ENCODE data around the gene E2F6.

Gene E2F6

GRCh38 chr2:11465485-11466306, at the start of gene E2F6:
Gene E2F6 (minus strand): TSS chr2:11466161. CDS start chr2:11465879, 282 bp downstream.
- DNase-seq = peak; percentile 97

GRCh38 chr2:11515490-11515981, 49.6 kb upstream of the E2F6 start:
- peak; percentile 80 for DNase-seq

- no peak for DNase-seq
These were observed 48.9 kb upstream of the E2F6 start for GRCh38 chr2:11514904-11515303.

DNA sequence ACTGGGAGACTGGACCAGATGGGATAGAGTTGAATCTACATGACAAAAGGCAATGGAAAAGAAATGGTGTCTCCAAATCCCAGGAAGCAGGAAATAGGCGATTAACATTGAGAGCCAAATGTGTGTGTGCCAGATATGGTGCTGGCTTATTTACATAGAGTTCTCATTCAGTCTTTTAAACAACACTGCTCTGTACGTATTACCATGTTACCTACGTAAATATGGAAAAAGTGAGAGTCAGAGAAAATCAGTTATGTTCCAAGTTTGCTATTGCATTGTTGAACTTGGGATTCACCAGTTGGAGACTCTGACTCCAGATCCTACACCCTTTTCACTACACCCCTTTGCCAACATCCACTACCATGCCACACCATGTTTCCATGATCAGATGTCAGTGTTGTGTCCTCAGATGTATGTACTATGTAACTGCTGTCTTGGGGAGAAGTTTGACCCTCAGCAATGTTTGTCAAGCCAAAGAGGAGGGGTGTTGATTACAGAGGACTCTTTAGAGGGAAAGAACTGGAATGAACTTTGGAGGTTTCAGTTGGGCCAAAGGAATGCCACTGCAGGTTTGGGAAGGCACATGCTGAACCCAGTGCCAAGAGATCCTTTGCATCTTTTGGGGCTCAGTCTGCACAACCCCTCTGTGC, 48.2 kb upstream of the E2F6 start:
- no peak for DNase-seq

- no peak for DNase-seq
These were observed 47.4 kb upstream of the E2F6 start for GRCh38 chr2:11513319-11513718.

- DNase-seq = no peak
These were observed 46.5 kb upstream of the E2F6 start for GRCh38 chr2:11512431-11512830.

GRCh38 chr2:11509657-11510360, 43.8 kb upstream of the E2F6 start:
- no peak for DNase-seq

- DNase-seq = no peak
These were observed 42.3 kb upstream of the E2F6 start for GRCh38 chr2:11508279-11508678.

DNA sequence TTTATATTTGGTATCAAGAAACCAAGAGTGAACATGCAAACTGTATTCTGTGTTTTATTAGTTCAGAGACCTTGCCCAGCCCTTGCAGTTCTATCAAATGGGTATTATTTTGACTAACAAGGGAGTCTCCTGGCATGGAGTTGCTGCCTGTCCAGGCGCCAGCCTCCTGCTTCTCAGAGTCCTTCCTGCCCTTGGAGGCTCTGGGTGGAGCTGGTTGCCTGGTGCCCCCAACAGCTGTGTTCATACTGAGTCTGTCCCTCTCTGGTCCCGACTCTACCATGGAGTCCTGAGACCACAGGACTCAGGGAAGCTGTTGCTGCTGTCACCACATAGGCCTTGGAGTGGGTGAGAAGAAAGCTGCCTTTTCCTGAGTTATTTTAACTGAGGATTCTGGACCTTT, 41.6 kb upstream of the E2F6 start:
- no peak for DNase-seq

DNA sequence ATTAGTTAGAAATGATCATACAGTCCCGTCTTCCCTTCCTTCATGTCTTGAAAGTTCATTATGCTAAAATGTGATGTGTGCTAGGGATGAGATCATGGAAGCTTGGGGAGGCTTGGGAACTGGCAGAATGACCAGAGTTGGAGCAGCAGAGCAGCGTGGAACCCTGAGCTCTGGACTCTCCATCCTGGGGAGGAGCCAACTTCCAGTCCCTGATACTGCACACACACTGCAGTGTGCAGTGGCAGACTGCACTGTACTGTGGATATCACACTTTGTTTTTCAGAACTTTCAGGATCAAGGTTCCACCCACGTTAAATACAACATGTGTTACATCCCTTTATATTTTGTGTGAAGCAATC, 40.6 kb upstream of the E2F6 start:
- DNase-seq = no peak

GRCh38 chr2:11505652-11506610, 40.0 kb upstream of the E2F6 start:
- DNase-seq = no peak

DNA sequence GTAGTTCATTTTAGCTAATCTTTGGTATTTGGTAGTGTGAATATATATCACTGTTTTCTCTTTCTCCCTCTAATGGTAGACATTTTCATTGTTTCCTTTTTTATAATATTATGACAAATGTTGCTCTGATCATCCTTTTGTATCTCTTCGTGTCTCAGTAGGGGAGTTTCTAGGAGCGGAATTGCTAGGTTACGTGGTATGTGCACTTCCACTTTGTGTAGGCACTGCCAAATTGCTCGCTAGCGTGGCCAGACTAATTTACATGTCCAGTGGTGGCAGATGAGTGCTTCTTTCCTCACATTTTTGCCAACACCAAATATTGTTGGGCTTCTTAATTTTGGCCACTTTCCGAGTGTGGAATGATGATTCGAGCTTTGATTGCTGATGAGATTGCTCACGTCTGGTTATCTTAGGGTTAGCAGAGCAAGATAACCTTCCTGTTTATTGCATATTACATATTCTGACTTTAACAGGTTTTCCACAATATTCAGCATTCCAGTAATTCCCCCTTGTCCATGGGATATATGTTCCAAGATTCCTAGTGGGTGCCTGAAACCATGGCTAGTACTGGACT, 37.5 kb upstream of the E2F6 start:
- DNase-seq = no peak

DNA sequence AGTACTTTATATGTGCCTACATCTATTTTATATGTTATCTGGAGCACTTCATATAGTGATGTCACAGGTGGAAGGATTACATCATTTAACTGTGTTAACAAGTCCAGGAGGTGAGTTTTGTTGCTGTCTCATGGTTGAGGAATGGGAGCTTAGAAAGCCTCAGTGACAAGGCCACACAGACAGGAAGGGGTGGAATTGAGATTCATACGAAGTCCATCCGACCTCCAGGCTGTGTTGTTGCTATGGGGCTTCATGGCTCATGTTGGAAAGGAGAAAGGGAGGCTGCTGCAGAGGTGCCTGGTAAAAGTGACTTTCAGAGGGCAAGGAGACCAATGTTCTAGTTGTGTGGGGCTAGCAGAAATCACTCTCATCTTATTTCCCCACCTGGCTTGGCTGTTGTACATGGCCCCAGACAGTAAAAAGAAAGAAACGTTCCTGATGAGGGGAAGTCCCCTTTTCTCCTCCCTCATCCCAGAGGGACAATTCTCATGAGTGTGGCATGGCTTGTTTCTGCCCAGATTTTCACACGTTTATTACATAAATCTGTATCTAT, 36.9 kb upstream of the E2F6 start:
- DNase-seq = no peak

DNA sequence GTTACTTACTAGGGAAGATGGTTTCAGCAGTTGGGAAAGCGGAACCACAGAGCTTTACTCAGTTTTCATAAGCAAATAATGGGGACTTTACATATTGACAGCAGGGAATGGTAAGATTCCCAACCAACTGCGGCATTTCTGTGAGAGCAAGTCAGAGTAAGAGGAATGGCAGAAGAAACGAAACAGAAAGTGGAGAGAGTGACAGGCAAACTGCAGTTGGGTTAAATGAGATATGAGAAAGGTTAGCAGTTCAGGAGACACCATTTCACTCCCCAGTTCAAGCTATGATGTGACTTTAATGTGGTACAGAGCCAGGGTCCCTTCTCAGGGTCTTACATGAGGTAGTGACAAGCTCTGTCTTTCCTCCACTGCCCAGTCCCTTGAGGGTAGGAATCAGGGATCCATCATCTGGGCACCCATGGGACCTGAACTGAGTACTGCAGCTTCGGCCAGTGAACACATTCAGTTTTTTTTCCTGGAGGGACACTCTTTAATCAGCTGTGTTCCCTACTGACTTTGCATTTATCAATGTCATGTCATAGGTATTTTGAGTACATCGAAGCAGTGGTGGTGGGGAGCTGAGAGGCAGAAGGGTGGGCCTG, 34.8 kb upstream of the E2F6 start:
- DNase-seq = peak; percentile 34

- peak; percentile 83 for DNase-seq
These were observed 33.3 kb upstream of the E2F6 start for GRCh38 chr2:11499081-11499743.

DNA sequence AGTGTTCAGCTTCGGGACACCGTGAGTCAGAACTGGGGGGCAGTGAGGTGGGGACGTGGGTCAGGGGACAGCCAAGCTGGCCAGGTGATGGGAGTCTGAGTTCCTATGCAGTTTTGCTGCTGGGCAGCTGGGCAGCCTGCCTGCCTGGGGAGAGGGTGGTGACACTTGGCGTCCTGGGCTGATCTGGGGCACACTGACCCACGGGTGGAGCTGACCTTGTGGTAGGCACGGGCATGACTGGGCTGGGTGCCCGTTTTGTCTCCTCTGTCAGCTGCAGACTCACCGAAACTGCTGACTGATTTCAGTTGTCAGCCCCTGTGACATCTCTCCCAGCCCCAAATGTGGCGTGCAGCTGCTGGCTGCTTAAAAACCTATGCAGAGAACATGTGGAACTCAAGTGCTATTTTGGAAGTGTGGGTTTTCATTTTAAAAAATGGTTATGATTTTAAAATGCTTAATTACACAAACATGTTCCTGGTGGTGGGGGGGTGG, 32.6 kb upstream of the E2F6 start:
- peak; percentile 78 for DNase-seq

GRCh38 chr2:11495844-11496681, 30.1 kb upstream of the E2F6 start:
- peak; percentile 80 for DNase-seq

DNA sequence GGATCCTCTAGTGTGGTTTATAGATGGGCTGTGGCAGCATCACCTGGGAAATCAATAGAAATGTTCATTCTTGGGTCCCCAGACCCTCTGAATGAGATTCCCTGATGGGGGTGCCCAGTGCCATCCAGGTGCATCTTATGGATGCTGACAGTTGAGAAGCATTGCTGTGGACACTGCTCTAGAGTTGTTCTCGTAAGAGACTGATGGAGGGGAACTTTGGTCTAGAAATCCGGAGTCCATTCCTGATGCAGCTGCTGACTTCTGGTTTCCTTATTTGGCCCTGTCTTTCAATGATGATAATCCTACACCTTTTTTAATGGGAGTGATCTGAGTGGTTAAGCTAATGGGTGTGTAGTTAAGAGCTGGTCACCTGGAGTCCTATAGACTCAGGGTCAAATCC, 28.3 kb upstream of the E2F6 start:
- no peak for DNase-seq

DNA sequence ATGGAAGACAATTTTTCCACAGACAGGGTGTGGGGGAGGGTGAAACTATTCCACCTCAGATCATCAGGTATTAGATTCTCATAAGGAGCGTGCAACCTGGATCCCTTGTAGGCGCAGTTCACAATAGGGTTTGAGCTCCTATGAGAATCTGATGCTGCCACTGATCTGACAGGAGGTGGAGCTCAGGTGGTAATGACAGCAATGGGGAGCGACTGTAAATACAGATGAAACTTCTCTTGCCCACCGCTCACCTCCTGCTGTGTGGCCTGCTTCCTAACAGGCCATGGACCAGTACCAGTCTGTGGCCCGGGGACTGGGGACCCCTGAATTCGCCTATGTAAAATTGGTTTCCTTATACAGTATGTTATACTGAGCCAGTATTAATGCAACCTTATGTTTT, 27.3 kb upstream of the E2F6 start:
- no peak for DNase-seq

- no peak for DNase-seq
These were observed 26.8 kb upstream of the E2F6 start for GRCh38 chr2:11492720-11493119.
